ENCODE results near the gene TRMT112.

Gene TRMT112

GRCh38 chr11:64290352-64291261 lies 26.8 kb downstream of the TRMT112 start:
- DNase-seq = no peak

GRCh38 chr11:64289002-64289564 lies 28.3 kb downstream of the TRMT112 start:
- DNase-seq = no peak

- no peak for DNase-seq
Measured at GRCh38 chr11:64288353-64288750, 29.0 kb downstream of the TRMT112 start.

GRCh38 chr11:64287676-64288352 lies 29.5 kb downstream of the TRMT112 start:
- no peak for DNase-seq

- DNase-seq = no peak
Measured at GRCh38 chr11:64286801-64287159, 30.6 kb downstream of the TRMT112 start.

- peak in 1 of 2 experiments; percentile 38 for DNase-seq
Measured at GRCh38 chr11:64285885-64286800, 31.2 kb downstream of the TRMT112 start.

- DNase-seq = peak; percentile 89 to 91
Measured at GRCh38 chr11:64284962-64285884, 32.1 kb downstream of the TRMT112 start, which contains the start of gene GPR137. Gene GPR137 (plus strand): TSS chr11:64285848. CDS start chr11:64286525, 677 bp downstream.

- DNase-seq = peak; percentile 95
Measured at GRCh38 chr11:64284048-64284961, 33.1 kb downstream of the TRMT112 start, which contains the start of gene BAD. Gene BAD (minus strand): TSS chr11:64284665. CDS start chr11:64284368, 297 bp downstream.

- no peak for DNase-seq
Measured at GRCh38 chr11:64283092-64283491, 34.3 kb downstream of the TRMT112 start.

- DNase-seq = no peak
Measured at GRCh38 chr11:64281957-64282770, 35.2 kb downstream of the TRMT112 start.

GRCh38 chr11:64278576-64279190 lies 38.7 kb downstream of the TRMT112 start:
- DNase-seq = no peak

GRCh38 chr11:64276653-64277431 lies 40.5 kb downstream of the TRMT112 start:
- no peak for DNase-seq

GRCh38 chr11:64275841-64276240 lies 41.5 kb downstream of the TRMT112 start:
- DNase-seq = no peak

GRCh38 chr11:64275031-64275800 lies 42.1 kb downstream of the TRMT112 start:
- DNase-seq = no peak

GRCh38 chr11:64269540-64270220 lies 47.7 kb downstream of the TRMT112 start:
- DNase-seq = peak; percentile 98 to 99

- peak; percentile 56 to 60 for DNase-seq
Measured at GRCh38 chr11:64268893-64269539, 48.3 kb downstream of the TRMT112 start.

Measured in activated CD4-positive, alpha-beta T cell treated with anti-CD3 and anti-CD28 coated beads, Interleukin-2, amount 50 U/mL, for 48 hours (primary cell).